Adrenal gland (tissue), 12 donors: ENCODE data around the gene ITGA2. TPM values are rescaled to one million over a fixed set of nuclear protein-coding genes. Genes with fewer than 3 reads are reported as not detected.

Experiments used
- DNase-seq, 7 donors: peaks; one replicate each; pipeline ENCODE4 v3.0.0-alpha.2; 2019 to 2020
- H3K27ac ChIP-seq, 5 donors: fragments of 200-600 bp; sonication (generic) in 4 of 5; 1 replicate in 3 of 5; 2 replicates in 2 of 5; pipeline versions ENCODE4 v1.5.1 to v1.8.0; 2016 to 2020; ENCODE audit warnings: mild to moderate bottlenecking in 1 of 5
- H3K27me3 ChIP-seq: fragments of 200-600 bp; 2 replicates; pipeline ENCODE4 v1.8.0; 2021
- H3K36me3 ChIP-seq, 2 donors: fragments of 200-600 bp; replicated peaks in 1 of 2; 1 replicate in 1 of 2; 2 replicates in 1 of 2; pipeline versions ENCODE4 v1.5.1 to v1.8.0; 2018 to 2022
- H3K4me1 ChIP-seq, 2 donors: fragments of 200-600 bp; replicated peaks in 1 of 2; 1 replicate in 1 of 2; 2 replicates in 1 of 2; pipeline versions ENCODE4 v1.5.1 to v1.8.0; 2018 to 2021
- H3K4me3 ChIP-seq, 4 donors: fragments of 200-600 bp; sonication (generic) in 3 of 4; one replicate each; pipeline ENCODE4 v1.5.1; 2016 to 2018
- H3K9me3 ChIP-seq, 3 donors: fragments of 200-600 bp; sonication (generic) in 1 of 3; replicated peaks in 1 of 3; 1 replicate in 2 of 3; 2 replicates in 1 of 3; pipeline versions ENCODE4 v1.5.1 to v1.8.0; 2016 to 2021
- CTCF ChIP-seq, 6 experiments: fragments of 450-650 bp in 4 of 6; fragments of 200-600 bp in 2 of 6; sonication (generic) in 1 of 6; IDR thresholded peaks; 1 replicate in 5 of 6; 2 replicates in 1 of 6; pipeline versions ENCODE4 v1.5.1 to v1.8.0; 2016 to 2021; ENCODE audit warnings: antibody characterized with exemption in 6 of 6, mild to moderate bottlenecking in 2 of 6, moderate library complexity in 1 of 6
- POLR2A ChIP-seq, 2 donors: fragments of 450-650 bp; IDR thresholded peaks; one replicate each; pipeline ENCODE4 v1.6.1; 2017; ENCODE audit warnings: antibody characterized with exemption in 2 of 2, mild to moderate bottlenecking in 2 of 2, moderate library complexity in 1 of 2
- WGBS, 4 donors: extraction: QIAGEN DNeasy Blood & Tissue Kit in 2 of 4; methylation state at CpG; one replicate each; pipeline versions ENCODE4 v1.1.5 to v1.1.7; 2013 to 2017; 5-methylcytosine and 5-hydroxymethylcytosine counted together
- intact Hi-C, 2 donors: fragments of 100-400 bp; cut with DNase I; formaldehyde crosslinking; loops; one replicate each; pipeline versions ENCODE4 v1.14.1 to v1.15.0; 2022 to 2023
- polyA plus RNA-seq, 3 donors: library from polyadenylated mRNA; stranded (reverse); fragments of 200-250 nt in 2 of 3; fragments of 350-450 nt in 1 of 3; fragmentation: Illumina TruSeq in 1 of 3; extraction: RNeasy Lipid Tissue Mini Kit (QIAGEN cat#74804) in 1 of 3; gene quantifications; one replicate each; pipeline ENCODE4 v1.2.3, GENCODE V29; 2013 to 2014
- total RNA-seq, 9 donors: library from RNA; depleted of rRNA in 4 of 9; stranded (reverse); fragments of >200 nt in 4 of 9; fragments of 120-200 nt in 1 of 9; fragmentation: NEBNext Ultra II Directional in 1 of 9; extraction: Animal tissue kit (Norgen Biotek cat#: 25700) in 1 of 9; gene quantifications; one replicate each; pipeline versions ENCODE4 v1.1.0 to v1.2.4, GENCODE V29; 2013 to 2023
- donor health status: healthy with polysubstance abuse.
- donor health status: Bipolar disorder and iron deficiency.
- donor health status: DM: yes; HTN: yes; CAD: no.
- donor health status: DM: no; HTN: no; CAD: no.
- donor health status: DM: no; HTN: no; CAD: no.
- donor health status: DM: yes; HTN: yes; CAD: no.

ITGA2 gene
- total and polyA plus RNA-seq, 12 donors = 1.8 to 127 (median 20.8) TPM

GRCh38 chr5:53023969-53024368 is 34.8 kb downstream of the ITGA2 start:
- WGBS, 4 donors = 11 to 29% (median 15%) methylated on average over 2 of the region's 2 CpGs
- H3K9me3 ChIP-seq = no peaks in the 10 kb centered on the region
- peak overlapping the region; percentile 24 to 71 (median 44) for H3K27ac ChIP-seq
- no peaks in the 10 kb centered on the region for H3K27me3 ChIP-seq
- peak in 1 of 2 donors; percentile 5 for TF ChIP-seq POLR2A (IDR thresholded peaks at IDR 0.05)
- no peak for TF ChIP-seq CTCF (IDR thresholded peaks at IDR 0.05)
- H3K36me3 ChIP-seq = no peaks in the 10 kb centered on the region
- H3K4me1 ChIP-seq = peaks cover 26 to 37% of the 10 kb centered on the region in 2 donors
- DNase-seq = peak in 6 of 7 donors; percentile 46 to 72 (median 62)
- peak overlapping the region in 1 of 4 donors; percentile 6 for H3K4me3 ChIP-seq
- intact Hi-C loops = no loop called here

DNA sequence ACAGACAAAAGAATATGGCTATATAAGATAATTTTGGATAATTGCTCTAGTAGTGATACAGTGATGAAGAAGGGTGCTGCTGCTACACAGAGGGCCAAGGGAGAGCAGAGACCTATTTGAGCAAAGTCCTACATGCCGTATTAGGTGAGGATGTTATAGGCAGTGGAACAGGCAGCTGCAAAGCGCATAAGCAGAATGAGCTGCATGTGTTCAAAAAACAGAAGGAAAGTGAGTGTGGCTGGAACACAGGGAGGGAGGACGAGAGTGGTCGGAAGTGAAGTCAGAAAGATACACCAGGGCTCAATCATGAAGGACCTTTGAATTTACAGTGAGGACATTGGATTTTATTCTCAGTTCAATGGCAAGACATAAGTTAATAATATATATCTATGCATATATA is 35.4 kb downstream of the ITGA2 start:
- H3K36me3 ChIP-seq = no peaks in the 10 kb centered on the region
- intact Hi-C loops = no loop called here
- peak overlapping the region in 1 of 4 donors; percentile 6 for H3K4me3 ChIP-seq
- DNase-seq = no peak
- no peaks in the 10 kb centered on the region for H3K27me3 ChIP-seq
- peaks cover 26 to 37% of the 10 kb centered on the region in 2 donors for H3K4me1 ChIP-seq
- TF ChIP-seq POLR2A (IDR thresholded peaks at IDR 0.05) (no peak), CTCF (IDR thresholded peaks at IDR 0.05) (no peak)
- peak overlapping the region; percentile 24 to 71 (median 53) for H3K27ac ChIP-seq
- WGBS, 4 donors = 60 to 77% (median 66%) methylated on average over 4 of the region's 4 CpGs
- H3K9me3 ChIP-seq = no peaks in the 10 kb centered on the region

DNA sequence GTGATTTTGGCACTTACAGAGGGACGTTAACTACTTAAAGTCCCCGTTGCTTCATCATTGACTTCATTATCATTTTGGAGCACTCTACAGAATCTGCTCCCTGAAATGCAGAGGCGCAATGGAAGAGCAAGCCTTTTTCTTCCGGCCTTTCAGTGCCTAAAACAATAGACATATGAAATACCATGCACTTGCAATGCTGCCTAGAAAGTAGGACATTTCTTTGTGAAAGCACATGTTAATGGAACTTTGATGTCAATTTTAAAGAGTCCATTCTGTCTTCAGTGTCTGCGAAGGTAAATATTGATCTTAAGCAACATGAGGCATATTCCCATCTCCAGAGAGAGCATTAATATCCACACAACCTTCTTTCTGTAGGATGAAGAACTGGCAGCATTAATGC is 36.3 kb downstream of the ITGA2 start:
- H3K9me3 ChIP-seq = no peaks in the 10 kb centered on the region
- TF ChIP-seq POLR2A (IDR thresholded peaks at IDR 0.05) (no peak), CTCF (IDR thresholded peaks at IDR 0.05) (no peak)
- intact Hi-C loops = no loop called here
- H3K27me3 ChIP-seq = no peaks in the 10 kb centered on the region
- DNase-seq = no peak
- 83 to 90% (median 88%) methylated on average over 5 of the region's 5 CpGs for WGBS, 4 donors
- H3K27ac ChIP-seq = no peak overlapping the region
- H3K36me3 ChIP-seq = no peaks in the 10 kb centered on the region
- no peak overlapping the region for H3K4me3 ChIP-seq
- peaks cover 26 to 38% of the 10 kb centered on the region in 2 donors for H3K4me1 ChIP-seq

GRCh38 chr5:53027913-53028312 is 38.8 kb downstream of the ITGA2 start:
- Histone ChIP-seq H3K27ac (peak overlapping the region in 3 of 5 donors; percentile 27 to 62 (median 47)), H3K9me3 (no peaks in the 10 kb centered on the region), H3K36me3 (no peaks in the 10 kb centered on the region), H3K4me1 (peaks cover 17 to 58% of the 10 kb centered on the region in 2 donors), H3K27me3 (no peaks in the 10 kb centered on the region), H3K4me3 (no peak overlapping the region)
- WGBS, 4 donors = 22 to 28% (median 24%) methylated on average over 4 of the region's 4 CpGs
- TF ChIP-seq POLR2A (IDR thresholded peaks at IDR 0.05) = no peak
- intact Hi-C loops = no loop called here
- DNase-seq = peak; percentile 69 to 91 (median 83)

DNA sequence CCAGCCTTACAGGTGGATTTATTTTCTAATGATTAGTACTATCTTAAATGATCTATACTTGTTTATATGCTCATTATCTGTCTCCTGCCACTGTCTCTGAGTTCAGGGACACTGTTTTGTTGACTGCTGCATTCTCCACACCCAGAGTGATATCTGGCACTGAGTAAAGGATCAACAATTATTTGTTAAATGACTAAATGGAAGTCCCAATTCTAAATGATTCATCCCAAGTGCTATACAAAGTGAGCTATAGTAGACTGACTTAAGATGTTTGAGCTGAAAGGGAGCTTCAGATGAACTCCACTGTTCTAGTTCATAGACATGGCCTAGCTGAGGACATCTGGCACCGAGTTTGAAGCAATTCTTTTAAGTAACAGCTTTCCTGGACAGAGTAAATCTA is 40.5 kb downstream of the ITGA2 start:
- intact Hi-C loops = no loop called here

More for the DNA sequence above, 40.5 kb downstream of the ITGA2 start:
- no peak for TF ChIP-seq POLR2A (IDR thresholded peaks at IDR 0.05)
- no peak for TF ChIP-seq CTCF (IDR thresholded peaks at IDR 0.05)
- no peaks in the 10 kb centered on the region for H3K27me3 ChIP-seq
- no peaks in the 10 kb centered on the region for H3K9me3 ChIP-seq
- H3K36me3 ChIP-seq = no peaks in the 10 kb centered on the region
- H3K27ac ChIP-seq = peak overlapping the region in 2 of 5 donors; percentile 32 to 82
- H3K4me1 ChIP-seq = peaks cover 8 to 41% of the 10 kb centered on the region in 2 donors
- 90 to 100% (median 96%) methylated on average over 1 of the region's 1 CpG for WGBS, 4 donors
- DNase-seq = no peak
- H3K4me3 ChIP-seq = no peak overlapping the region
